Measurements from ENCODE around the gene AOPEP.

AOPEP gene

DNA sequence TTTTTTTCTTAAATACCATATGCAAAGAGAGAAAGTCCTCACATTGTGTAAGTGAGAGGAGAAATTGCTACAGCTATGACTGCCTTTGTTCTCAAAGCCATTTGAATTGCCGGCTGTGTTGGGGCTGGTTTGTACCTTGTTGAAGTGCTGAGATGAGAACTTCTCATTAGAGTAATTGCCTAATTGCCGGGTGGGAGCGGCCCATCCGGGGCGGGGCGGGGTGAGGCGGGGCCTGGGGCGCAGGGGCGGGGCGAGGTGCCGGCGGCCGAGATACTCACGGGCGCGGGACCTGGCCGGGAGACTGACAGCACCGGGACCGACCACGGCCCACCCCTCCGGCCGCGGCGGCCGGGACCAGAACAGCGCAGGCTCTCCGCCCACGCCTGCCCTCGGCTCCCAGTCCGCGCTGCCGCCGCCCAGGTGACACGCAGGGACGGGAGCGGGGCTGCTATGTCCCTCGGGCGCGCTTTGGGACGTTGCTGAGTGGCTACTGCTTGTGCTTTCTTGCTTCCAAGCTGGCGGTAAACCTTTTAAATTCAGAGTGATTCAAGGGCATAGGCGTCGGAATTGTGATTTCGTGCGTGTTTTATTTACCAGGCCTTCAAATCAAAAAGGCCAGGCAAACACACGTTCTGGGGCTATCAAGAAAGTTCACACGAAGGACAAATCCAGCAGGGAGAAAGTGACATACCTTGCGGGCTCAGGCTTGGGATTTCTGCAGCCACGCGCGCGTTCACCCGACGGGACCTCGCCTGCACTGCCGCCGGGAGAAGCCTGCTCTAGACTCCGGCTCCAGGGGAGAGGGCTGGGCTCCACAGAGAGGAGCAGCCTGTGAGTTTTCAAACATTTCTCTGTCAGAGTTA, 322.0 kb downstream of the AOPEP start:
- peak; percentile 47 for DNase-seq

DNA sequence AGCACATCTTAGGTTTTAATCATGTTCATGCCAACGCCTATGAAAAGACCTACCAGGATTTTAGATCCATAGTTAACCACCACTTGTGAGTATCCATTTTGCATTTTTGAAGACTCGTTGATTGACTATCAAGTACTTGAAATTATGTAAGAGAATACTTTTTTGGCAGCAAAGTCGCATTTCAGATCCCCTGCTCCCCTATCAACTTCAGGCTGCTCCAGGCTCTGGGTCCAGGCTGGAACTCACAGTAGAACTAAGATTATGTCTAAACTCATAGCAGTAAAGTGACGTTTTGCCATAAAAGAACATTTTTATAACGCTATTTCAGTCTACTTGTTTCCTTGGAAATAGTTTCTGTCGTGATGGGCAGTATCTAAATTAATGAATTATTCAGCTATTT, 323.3 kb downstream of the AOPEP start:
- DNase-seq = no peak

DNA sequence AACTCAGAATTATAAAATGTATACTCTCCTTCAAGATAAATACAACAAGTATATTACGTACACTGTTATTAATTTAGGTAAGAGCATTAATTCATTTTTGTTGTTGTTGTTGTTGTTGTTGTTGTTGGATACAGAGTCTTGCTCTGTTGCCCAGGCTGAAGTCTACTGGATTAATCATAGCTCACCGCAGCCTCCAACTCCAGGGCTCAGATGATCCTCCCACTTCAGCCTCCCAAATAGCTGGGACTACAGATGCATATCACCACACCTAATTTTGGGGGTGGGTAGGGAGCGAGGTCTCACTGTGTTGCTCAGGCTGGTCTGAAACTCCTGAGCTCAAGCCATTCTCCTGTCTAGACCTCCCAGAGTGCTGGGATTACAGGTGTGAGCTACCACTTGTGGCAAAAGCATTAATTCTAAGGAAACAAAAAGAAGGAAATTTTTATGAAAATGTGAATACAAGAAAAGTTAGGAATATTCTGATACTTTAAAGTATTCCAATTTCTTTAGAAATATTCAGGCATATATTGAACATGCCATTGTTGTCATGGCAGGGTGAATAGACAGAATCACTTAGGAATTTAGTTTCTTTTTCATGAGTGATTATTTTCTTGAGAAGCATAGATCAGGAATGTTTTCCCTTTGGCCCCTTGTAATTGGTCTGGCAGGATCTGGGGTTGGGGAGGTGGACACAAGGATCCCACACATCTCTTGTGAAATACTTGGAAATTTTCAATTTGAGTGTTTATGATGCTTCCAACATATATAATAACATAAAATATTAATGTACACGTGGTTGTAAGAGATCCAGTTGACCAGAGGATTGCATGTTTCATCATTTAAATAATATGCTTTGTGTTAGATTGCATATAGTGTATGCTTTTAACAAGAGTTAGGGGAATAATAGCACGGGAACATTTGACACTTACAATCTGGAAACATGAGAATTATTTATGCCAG, 327.4 kb downstream of the AOPEP start:
- DNase-seq = no peak

DNA sequence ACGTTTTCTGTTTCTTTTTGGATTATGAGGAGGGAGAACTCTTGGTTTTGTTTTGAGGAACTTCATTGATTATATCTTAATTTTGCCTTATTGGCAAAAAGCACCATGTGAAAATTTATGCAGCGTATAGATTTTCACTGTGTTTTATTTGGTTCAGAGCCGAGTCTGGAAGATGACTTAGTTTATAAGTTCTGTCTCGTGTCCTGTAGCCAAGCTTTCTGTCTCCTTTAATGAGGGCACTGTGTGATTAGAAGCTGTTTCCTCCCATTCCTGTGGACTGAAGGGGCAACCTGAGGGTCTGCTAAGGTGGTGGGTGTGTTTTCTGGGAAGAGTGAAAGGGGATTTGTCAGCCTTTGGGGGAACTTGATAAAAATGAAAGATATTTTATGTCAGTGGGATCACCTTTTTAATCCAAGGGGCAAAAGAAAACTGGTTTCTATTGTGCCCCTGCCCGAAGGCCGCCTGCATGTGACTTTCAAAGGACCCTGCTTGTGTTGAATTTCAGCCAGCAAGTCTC, 328.9 kb downstream of the AOPEP start:
- DNase-seq = no peak

DNA sequence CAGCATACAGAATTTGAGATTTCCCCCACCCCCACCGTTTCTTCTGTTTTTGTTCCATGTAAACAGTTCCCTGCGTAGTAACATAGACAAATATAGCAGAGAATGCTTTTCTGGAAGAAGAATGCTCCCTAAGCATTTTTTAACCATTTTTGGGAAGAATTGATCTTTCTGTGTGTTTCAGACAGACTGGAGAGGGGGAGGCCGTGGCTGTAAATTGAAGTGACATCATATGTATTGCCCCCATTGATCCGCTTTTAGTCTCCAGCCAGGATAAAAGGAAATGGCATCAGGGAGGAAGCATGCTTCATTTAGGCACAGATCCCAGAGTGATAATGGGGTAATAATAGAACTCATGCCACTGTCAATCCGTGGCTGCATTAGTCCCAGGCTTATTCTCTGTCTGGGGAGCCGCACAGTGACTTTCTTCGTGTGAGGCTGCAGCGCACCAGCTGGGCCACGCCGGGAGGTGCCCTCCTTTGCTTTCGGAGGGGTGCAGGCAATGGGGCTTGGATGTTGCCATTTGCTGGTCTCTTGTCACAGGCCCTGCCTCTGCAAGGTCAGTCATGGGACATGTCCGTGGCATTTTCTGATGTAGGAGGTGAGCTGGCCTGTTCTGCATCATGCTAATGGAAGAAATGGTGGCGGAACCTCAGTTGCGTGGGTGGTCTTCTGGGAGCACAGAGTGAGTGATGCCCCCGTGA, 329.5 kb downstream of the AOPEP start:
- DNase-seq = no peak

DNA sequence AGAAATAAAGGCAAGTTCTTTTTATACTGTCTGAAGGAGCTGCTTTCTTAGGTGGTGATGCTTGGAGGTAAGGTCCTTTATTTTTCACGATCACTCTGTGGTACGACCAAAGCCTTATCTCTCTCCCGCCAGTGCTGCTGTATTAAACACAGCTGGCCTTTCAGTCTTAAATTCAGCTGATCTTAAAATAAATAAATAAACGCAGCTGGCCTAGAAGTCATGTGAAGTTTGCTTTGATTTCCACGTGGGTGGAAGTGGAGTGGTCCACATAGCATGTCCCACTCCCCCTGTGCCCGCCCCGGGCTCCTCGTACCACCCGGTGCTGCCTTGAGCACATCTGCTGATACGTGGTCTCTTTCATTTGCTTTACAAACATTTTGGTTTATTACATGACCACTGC, 330.6 kb downstream of the AOPEP start:
- DNase-seq = no peak

DNA sequence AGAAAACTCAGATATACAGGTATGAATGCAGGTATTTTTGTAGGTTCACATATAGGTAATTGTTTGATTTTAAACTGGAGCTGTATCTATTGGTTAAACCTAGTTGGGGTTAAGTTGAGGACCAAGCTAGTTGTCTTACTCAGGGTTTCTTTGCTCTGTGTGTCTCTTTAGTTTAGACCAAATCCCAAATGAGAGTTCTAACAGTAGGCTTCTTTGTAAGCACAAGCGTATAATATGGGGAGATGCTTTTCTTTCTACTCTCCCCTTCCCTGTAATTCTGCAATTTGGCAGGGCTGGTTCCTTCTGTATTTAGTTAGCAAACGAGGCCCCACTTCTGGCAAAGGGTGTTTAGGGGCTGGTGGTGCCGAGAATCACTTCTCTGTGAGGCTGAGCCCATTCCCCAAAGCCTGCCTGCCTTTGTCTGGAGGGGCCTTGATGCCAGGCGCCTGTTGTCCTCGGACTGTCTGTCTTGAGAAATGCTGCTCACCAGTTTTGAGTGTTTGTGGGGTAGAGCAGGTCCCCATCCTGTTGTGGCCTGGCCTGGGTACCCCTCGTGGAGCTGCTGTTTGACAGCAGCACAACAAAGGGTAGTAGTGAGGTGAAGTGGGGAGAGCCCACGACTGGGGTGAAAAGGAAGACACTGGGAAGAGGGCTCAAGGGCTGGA, 331.8 kb downstream of the AOPEP start:
- DNase-seq = no peak

DNA sequence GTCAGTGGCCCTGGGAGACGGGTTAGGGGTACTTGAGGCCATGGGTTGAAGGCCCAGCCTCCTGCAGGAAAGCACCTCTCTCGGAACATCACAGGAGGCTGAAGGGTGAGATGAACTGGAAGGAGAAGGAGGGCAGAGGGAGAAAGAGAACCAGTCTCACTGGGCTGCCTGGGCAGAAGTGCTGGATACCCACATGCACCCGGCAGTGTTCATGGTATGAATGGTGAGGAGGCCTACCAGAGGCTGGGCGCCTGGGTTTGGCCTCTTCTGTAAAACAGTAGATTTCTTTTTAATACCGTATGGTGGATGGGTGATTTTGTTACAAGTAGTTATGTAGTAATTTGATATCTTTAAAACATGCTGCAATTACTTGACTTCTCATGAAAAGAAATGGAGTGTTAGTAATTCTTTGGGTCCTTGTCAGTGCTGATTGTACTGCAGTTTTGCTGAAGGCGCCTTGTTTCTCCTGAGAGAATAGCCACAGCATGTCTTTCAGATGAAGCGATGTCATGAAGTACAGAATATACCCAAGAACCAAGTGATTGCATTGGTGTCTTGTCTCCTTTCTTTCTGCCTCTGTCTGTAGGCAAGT, 332.4 kb downstream of the AOPEP start:
- DNase-seq = no peak

DNA sequence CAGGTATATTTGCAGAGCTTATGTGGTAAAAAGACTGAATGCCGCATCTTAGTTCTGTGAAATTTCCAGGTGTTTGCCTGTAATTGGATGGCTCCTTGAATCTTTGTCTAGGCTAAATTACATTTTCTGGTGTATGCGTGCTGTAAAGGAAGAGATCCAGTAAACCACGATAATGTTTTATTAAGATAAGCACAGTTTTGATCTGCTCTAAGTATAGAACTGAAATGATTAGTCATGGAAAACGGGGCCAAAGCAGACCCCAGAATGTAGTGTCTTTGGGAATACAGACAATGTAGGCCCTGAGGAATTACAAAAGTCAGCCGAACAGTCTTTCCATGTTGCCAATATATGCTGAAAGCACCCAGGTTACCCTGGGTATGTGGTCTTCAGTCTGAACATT, 333.7 kb downstream of the AOPEP start:
- DNase-seq = no peak

DNA sequence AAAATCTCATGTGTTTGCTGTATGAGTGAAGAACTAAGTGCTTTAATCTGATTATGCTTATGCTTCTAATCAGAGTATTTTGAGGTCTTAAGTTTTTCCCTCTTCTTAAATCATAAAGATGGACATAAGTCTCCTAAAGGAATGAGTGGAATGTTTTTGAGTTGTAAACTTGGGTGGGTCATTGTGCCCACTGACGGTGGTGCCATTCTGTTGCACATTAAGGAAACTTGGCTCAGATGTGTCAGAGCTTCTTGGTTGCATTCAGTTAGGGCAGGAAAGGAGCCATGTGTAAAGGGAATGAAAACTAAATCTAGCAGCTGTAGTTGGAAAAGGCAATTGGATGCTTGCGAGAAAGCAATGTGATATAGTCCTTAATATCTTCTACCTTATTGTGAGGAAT, 334.4 kb downstream of the AOPEP start:
- no peak for DNase-seq

DNA sequence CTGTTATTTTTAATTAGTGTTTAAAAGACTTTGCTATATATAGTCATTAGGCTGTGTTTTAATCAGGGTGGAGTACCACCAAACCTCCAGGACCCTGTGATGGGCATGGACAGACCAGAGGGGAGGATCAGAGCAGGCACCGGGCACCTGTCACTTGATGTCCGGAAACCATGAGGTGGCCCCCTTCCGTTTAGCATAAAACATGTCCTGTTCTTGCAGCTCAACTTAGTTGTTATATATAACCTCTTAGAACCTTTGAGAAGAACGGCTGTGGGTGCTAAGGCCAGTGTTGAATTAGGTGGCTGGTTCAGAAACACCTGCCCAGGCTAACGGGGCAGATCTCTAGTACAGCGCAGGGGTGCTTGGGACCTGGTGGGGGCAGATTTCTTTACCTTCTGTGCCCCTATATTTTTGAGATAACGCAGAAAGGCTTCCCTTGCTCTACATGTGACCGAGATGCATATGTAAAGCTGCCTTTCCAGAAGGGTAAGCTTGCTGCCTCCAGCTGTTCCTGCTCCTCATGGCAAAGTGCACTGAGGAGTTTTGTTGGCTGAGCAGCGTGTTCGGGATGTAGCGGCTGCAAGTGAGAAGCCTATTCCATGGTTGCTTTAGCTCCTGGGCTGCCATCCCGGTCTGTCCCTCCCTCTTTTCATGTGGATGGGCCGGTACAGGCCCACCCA, 335.6 kb downstream of the AOPEP start:
- DNase-seq = no peak

DNA sequence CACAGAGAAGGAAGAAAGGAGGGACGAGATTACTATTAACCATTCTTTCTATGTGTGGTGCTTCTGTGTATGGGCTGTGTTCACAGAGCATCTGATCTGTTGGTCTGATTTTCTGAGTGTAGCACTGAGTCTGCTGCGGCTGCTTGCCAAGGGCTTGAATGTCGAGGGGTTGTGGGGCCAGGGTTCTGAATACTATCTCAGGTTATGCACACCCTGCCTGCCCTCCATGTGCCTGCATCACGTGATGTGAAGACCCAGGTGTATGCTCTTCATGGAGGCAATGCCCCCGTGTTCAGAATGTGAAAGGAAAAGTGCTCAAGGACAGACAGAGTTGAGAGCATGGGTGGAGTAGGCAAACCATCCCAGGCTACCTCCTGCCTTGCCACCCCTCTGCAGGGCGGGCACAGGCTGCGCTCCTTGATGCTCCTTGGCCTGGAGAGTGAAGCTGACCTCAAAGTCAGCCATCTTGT, 336.1 kb downstream of the AOPEP start:
- DNase-seq = no peak

DNA sequence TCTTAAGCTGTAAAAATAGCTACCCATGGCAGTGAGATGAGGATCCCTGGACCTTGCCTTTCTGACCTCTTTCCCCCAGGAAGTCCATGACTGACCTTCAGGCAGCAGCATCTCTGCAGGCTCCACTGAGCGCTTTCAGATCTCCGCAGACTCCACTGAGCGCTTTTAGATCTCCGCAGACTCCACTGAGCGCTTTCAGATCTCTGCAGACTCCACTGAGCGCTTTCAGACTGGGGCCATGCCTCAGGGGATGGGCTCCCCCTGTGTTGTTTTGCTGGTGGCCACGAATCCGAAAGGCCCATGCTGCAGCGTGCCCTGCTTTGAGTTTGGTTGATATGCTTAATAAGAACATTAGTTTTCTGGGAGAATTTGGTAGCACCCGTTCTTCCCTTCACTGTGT, 336.8 kb downstream of the AOPEP start:
- no peak for DNase-seq

DNA sequence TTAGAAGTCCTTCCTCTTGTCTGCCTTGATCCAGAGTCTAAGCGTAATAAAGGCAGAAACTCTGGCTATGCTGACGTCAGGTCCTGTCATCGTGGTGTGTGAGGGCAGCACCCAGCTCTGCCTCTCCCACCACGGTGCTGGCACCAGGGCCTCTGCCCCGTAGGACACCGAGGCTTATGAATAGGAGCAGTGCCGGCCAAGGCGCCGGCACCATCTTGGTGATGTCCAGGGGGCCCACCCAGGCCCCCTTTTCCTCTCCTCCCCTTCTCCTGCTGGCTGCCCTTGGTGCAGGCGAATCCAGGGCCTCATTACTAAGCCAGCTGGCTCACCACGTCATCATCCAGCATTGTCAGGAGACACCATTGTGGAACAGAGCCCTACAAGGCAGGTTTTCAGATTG, 338.7 kb downstream of the AOPEP start:
- DNase-seq = no peak

DNA sequence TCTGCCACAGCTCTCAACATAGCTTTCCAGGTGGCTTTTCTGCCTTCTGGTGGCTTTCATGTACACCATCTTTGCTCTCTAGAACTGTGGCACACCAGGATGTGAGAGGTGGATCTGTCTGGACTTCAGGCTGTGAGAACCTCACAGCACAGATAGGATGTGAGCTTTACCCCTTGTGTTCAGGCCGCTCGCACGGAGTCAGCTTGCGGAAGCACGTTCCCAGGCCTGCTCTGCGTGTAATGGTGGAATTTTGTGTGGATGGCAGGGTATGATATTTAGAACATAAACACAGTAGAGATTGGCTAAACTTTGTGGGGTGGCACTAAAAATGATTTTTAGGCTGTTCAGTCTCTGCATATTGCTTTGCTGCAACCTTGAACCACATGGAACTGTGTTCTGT, 340.6 kb downstream of the AOPEP start:
- no peak for DNase-seq

DNA sequence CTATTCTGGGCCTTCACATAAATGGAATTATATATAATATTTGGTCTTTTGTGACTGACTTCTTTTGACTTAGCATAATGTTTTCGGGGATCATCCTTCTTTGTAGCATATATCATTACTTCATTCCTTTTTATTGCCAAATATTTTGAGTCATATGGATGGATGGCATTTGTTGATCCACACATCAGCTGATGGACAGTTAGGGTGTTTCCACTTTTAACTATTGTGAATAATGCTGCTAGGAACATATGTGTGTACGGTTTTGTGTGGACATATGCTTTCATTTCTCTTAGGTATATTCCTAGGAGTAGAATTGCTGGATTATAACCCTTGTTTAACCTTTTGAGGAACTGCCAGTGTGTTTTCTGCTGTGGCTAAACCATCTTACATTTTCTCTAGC, 341.4 kb downstream of the AOPEP start:
- no peak for DNase-seq

DNA sequence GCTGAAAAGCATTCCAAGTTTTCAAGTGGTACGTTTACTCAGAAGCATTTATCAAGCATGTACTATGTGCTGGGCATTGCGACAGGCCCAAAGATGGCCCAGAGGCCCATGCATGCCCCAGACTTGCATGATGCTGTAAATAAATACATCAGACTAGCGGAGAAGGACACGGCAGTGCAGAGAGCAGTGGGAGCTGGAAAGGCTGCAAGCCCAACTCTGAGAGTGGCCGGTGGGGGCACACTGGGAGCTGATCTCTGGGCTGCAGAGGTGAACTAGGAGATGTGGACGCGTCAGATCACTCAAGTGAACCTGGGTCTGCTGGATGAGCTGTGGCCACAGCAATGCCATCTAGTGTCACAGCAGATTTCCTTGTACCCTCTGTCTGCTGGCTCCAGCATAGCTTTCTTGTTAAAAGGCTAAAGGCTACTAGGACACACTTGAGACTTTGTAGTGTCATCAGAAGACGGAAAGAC, 344.1 kb downstream of the AOPEP start:
- no peak for DNase-seq

DNA sequence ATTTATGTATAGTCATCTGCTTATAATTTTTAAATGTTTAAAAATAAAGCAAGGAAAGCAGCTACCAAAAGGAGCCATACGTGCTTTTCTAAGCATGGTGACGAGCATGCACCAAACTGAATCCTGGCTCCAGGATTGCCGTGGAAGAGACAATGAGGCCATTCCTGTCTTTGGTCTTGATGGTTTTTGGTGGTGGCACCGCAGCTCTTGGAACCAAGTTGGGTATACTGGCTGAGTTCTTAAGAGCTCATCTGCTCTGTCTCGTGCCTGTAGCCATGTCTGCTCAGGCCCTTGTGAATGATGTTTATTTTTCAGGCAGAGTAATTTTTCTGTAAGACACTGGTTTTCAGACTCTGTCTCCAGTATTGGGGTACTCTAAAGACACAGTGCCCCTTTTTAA, 345.0 kb downstream of the AOPEP start:
- no peak for DNase-seq

DNA sequence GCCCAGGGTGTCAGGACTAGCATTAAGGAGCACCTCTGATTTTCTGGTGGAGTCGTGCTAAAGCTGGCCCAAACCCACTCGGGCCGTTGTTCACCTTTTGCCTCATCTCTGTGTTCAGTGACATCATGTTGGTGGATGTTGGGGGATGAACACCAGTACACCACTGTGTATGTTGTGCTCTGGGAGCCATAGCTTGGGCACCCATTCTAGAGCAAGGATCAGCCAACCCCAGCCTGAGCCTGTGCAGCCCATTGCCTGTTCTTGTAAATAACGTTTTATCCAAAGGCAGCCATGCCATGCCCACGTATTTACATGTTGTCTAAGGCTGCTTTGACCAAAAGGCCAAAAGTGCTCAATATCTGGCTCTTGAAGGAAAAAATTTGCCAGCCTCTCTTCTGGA, 345.4 kb downstream of the AOPEP start:
- no peak for DNase-seq

DNA sequence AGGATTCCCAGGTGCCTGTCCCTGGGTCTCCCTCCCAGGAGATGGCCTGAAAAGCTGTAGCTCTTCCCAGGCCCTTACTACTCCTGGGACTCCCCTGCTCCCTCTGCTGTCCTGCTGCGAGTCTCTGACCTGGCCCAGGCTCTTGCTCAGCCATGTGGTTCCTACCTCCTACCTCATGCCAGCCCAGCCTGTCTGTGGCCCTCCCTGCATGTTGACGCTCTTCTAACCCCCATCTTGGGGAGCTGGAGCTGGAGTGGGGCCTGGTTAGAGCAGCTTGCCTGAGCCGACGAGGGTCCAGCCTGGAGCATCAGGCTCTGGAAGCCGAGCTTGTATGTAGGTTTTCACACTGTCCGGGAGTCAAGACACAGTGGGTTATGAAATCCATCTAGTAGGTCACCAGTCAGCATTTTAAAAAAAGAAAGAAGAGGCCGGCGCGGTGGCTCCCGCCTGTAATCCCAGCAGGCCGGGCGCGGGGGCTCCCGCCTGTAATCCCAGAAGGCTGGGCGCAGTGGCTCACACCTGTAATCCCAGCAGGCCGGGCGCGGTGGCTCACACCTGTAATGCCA, 346.6 kb downstream of the AOPEP start:
- DNase-seq = no peak

DNA sequence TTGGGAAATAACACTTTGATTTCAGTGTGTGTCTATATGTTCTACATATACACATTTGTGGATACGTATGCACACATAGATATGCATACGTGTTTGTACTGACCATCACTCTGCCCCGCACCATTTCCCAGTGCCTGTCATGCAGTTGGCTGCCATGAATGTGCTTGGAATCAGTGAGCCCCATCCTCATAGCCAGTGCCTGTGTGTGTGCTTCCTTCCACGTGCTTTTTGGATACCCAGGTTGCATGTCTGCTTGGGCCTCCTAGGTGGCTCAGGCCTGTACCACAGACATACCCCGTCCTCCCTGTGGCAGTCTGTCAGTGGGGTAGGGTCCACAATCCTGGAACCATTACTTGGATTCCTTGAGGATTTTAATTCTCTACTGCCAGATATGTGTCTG, 347.4 kb downstream of the AOPEP start:
- DNase-seq = no peak

Data from GF-D8 (cell line).